HUES6 (cell line): ENCODE results near the gene DNASE1.

ENCODE experiments used
- H3K27ac ChIP-seq: 2 replicates; pipeline ENCODE4 v1.7.0; 2013; ENCODE audit warnings: low read depth, mild to moderate bottlenecking, low read length, inconsistent platforms
- H3K27me3 ChIP-seq: 2 replicates; pipeline ENCODE4 v1.6.1; 2013; ENCODE audit warnings: low read length; ENCODE audit not compliant: control insufficient read depth, insufficient read depth
- H3K36me3 ChIP-seq: 2 replicates; pipeline ENCODE4 v1.6.1; 2013; ENCODE audit warnings: low read length; ENCODE audit not compliant: control insufficient read depth, insufficient read depth
- H3K4me1 ChIP-seq: 2 replicates; pipeline ENCODE4 v1.6.1; 2013; ENCODE audit warnings: low read length; ENCODE audit not compliant: control insufficient read depth, insufficient read depth
- H3K4me3 ChIP-seq: 2 replicates; pipeline ENCODE4 v1.5.1; 2013; ENCODE audit warnings: low read depth, low read length
- H3K9ac ChIP-seq: one replicate; pipeline ENCODE4 v1.6.1; 2013; ENCODE audit warnings: mild to moderate bottlenecking, low read length
- H3K9me3 ChIP-seq: 2 replicates; pipeline ENCODE4 v1.6.1; 2013; ENCODE audit warnings: low read depth, low read length; ENCODE audit not compliant: control insufficient read depth, insufficient read depth

The DNASE1 gene

DNA sequence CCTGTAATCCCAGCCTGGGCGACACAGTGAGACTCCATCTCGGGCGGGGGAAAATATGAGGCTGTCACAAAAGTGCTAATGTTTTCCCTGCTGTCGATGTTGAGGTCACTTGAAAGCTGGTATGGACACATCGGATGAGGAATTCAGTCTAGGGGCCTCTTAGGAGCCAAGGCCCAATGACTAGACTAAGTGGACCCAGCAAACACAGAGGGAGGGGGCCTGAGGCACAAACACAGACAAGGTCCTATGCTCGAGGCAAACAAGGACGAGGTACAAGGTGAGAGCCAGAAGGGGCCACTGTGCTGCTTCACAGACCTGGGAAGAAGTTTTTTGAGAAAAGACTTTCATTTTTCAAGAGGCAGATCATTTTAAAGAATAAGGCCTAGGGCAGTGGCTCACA is 47.6 kb downstream of the DNASE1 start:
- no peaks in the 10 kb centered on the region for H3K9me3 ChIP-seq
- no peak overlapping the region for H3K9ac ChIP-seq
- H3K4me1 ChIP-seq = no peaks in the 10 kb centered on the region
- H3K4me3 ChIP-seq = no peak overlapping the region
- H3K36me3 ChIP-seq = no peaks in the 10 kb centered on the region
- H3K27me3 ChIP-seq = no peaks in the 10 kb centered on the region
- no peak overlapping the region for H3K27ac ChIP-seq

DNA sequence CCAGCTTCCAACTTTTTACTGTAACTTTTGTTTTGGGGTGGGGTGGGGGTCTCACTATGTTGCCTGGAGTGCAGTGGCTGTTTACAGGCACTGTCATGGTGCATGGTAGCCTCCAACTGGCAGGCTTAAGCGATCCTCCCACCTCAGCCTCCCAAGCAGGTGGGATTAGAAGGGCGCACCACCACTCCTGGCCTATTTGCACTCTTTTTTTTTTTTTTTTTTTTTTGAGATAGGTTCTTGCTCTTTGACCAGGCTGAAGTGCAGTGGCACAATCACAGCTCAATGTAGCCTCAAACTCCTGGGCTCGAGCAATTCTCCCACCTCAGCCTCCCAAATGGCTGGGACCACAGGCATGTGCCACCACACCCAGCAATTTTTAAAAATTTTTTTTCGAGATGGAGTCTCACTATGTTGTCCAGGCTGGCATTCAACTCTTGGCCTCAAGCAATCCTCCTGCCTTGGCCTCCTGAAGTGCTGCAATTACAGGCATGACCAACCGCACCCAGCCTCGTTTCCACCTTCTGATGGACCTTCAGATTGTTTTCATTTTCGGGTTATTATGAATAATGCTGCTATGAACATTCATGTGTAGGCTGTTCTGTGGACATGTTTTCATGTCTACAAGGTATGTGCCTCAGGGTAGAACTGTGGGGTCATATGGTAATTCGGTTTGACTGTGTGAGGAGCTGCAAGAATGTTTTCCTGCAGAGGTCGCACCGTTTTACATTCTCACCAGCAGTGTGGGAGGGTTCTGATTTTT is 51.9 kb downstream of the DNASE1 start:
- no peaks in the 10 kb centered on the region for H3K4me1 ChIP-seq
- peaks cover 13% of the 10 kb centered on the region for H3K36me3 ChIP-seq
- H3K27me3 ChIP-seq = no peaks in the 10 kb centered on the region

More for the DNA sequence above, 51.9 kb downstream of the DNASE1 start:
- Histone ChIP-seq H3K27ac (no peak overlapping the region), H3K9ac (no peak overlapping the region), H3K4me3 (no peak overlapping the region), H3K9me3 (no peaks in the 10 kb centered on the region)
